ENCODE results near the gene IL17RE. TPM values are rescaled to one million over a fixed set of nuclear protein-coding genes. Genes with fewer than 3 reads are reported as not detected.

Gene IL17RE
- polyA plus RNA-seq, 3 donors, result 0.27 TPM; not detected in 2

GRCh38 chr3:9951962-9952805, 49.5 kb downstream of the IL17RE start, which contains the start of gene PRRT3:
Gene PRRT3 (minus strand): TSS chr3:9952408. CDS start chr3:9950115, 2,293 bp downstream.
- Mint-ChIP-seq H3K27ac (peak within 1 kb of the TSS in 1 of 7 donors; percentile 41), H3K36me3 (no peaks in the 10 kb centered on the region), H3K4me1 (peaks cover 19% of the 10 kb centered on the region), H3K9me3 (no peaks in the 10 kb centered on the region), H3K27me3 (ENCODE audit: low read depth in 3 of 3) (peaks cover 11 to 23% (median 13%) of the 10 kb centered on the region in 3 donors), H3K4me3 (peak within 1 kb of the TSS; percentile 75 to 88)
- Histone ChIP-seq H3K36me3 (replicated peaks in 1 of 2; ENCODE audit: control insufficient read depth in 1 of 2, insufficient read depth in 2 of 2, low read length in 2 of 2) (no peaks in the 10 kb centered on the region), H3K79me2 (ENCODE audit: insufficient read depth, low read length) (no peaks in the 10 kb centered on the region), H3K9ac (ENCODE audit: insufficient read depth, low read length, poor library complexity, severe bottlenecking) (peak within 1 kb of the TSS; percentile 51), H2AFZ (ENCODE audit: insufficient read depth, low read depth, low read length, poor library complexity, severe bottlenecking) (peak within 1 kb of the TSS; percentile 63), H3K27ac (ENCODE audit: low read depth in 1 of 2, low read length in 2 of 2) (no peak within 1 kb of the TSS), H3K4me2 (replicated peaks; ENCODE audit: extremely low read depth, low read length, poor library complexity, severe bottlenecking) (peak within 1 kb of the TSS; percentile 88), H4K20me1 (ENCODE audit: insufficient read depth, low read length) (no peaks in the 10 kb centered on the region), H3K9me3 (replicated peaks in 1 of 2; ENCODE audit: control insufficient read depth in 1 of 2, insufficient read depth in 1 of 2, low read length in 2 of 2) (no peaks in the 10 kb centered on the region), H3K4me3 (replicated peaks in 1 of 3; ENCODE audit: low read depth in 2 of 3, low read length in 3 of 3) (peak within 1 kb of the TSS; percentile 4 to 70 (median 7)), H3K4me1 (ENCODE audit: control insufficient read depth in 1 of 2, insufficient read depth in 2 of 2, low read length in 2 of 2) (peaks cover 10 to 14% of the 10 kb centered on the region in 2 donors), H3K27me3 (ENCODE audit: control insufficient read depth in 2 of 2, insufficient read depth in 2 of 2, low read length in 2 of 2) (peaks cover 2 to 8% of the 10 kb centered on the region in 2 donors)
- TF ChIP-seq CTCF (IDR thresholded peaks at IDR 0.05), result no peak
- peak; percentile 20 to 27 (median 21) for DNase-seq
- intact Hi-C loops (cut with micrococcal nuclease), result no loop called here
- 0% methylated on average over 37 of the region's 52 CpGs for WGBS (ENCODE audit: insufficient coverage)

- Histone ChIP-seq H3K9ac (ENCODE audit: insufficient read depth, low read length, poor library complexity, severe bottlenecking) (no peak overlapping the region), H3K4me2 (replicated peaks; ENCODE audit: extremely low read depth, low read length, poor library complexity, severe bottlenecking) (no peak overlapping the region), H2AFZ (ENCODE audit: insufficient read depth, low read depth, low read length, poor library complexity, severe bottlenecking) (no peak overlapping the region), H3K27me3 (ENCODE audit: control insufficient read depth in 2 of 2, insufficient read depth in 2 of 2, low read length in 2 of 2) (peaks cover 2 to 8% of the 10 kb centered on the region in 2 donors), H3K4me1 (ENCODE audit: control insufficient read depth in 1 of 2, insufficient read depth in 2 of 2, low read length in 2 of 2) (peaks cover 10 to 14% of the 10 kb centered on the region in 2 donors), H3K36me3 (replicated peaks in 1 of 2; ENCODE audit: control insufficient read depth in 1 of 2, insufficient read depth in 2 of 2, low read length in 2 of 2) (no peaks in the 10 kb centered on the region), H4K20me1 (ENCODE audit: insufficient read depth, low read length) (no peaks in the 10 kb centered on the region), H3K4me3 (replicated peaks in 1 of 3; ENCODE audit: low read depth in 2 of 3, low read length in 3 of 3) (no peak overlapping the region), H3K27ac (ENCODE audit: low read depth in 1 of 2, low read length in 2 of 2) (no peak overlapping the region), H3K79me2 (ENCODE audit: insufficient read depth, low read length) (no peaks in the 10 kb centered on the region), H3K9me3 (replicated peaks in 1 of 2; ENCODE audit: control insufficient read depth in 1 of 2, insufficient read depth in 1 of 2, low read length in 2 of 2) (no peaks in the 10 kb centered on the region)
- no peaks in the 10 kb centered on the region for H3K36me3 Mint-ChIP-seq
- TF ChIP-seq CTCF (IDR thresholded peaks at IDR 0.05), result no peak
- no peak for DNase-seq
- intact Hi-C loops (cut with micrococcal nuclease), result no loop called here
- H3K27ac Mint-ChIP-seq, result no peak overlapping the region
- H3K27me3 Mint-ChIP-seq (ENCODE audit: low read depth in 3 of 3), result peaks cover 11 to 23% (median 13%) of the 10 kb centered on the region in 3 donors
- H3K4me1 Mint-ChIP-seq, result peaks cover 19% of the 10 kb centered on the region
- 87% methylated on average over 9 of the region's 12 CpGs for WGBS (ENCODE audit: insufficient coverage)
- H3K4me3 Mint-ChIP-seq, result no peak overlapping the region
- H3K9me3 Mint-ChIP-seq, result no peaks in the 10 kb centered on the region
Observed at GRCh38 chr3:9955067-9955502, 52.4 kb downstream of the IL17RE start.
